Suppressor macrophage treated with lipopolysaccharide for 1 hour (primary cell): ENCODE data around the gene GNAT2.

ENCODE experiments used
- DNase-seq, 3 donors: peaks; one replicate each; pipeline ENCODE4 v3.0.0-alpha.2; 2020 to 2022

Gene GNAT2

GRCh38 chr1:109619576-109620400, at the start of gene GNAT2, which contains the start of gene AMPD2:
Gene GNAT2, minus strand, starts transcription at chr1:109619616. Its CDS starts 6,746 bp downstream, at chr1:109612870.
Gene AMPD2, plus strand, starts transcription at chr1:109619837. Its CDS starts 1,339 bp downstream, at chr1:109621176.
- DNase-seq, result peak; percentile 95 to 97 (median 97)

- DNase-seq, result no peak
Observed at GRCh38 chr1:109668123-109668775, 48.8 kb upstream of the GNAT2 start.

- peak; percentile 73 to 89 (median 75) for DNase-seq
Observed at GRCh38 chr1:109667452-109668122, 48.2 kb upstream of the GNAT2 start, which contains the start of gene GSTM2. Gene GSTM2, plus strand, starts transcription at chr1:109668057. Its CDS starts 59 bp downstream, at chr1:109668116.

GRCh38 chr1:109664671-109665070, 45.3 kb upstream of the GNAT2 start:
- no peak for DNase-seq

- DNase-seq, result no peak
Observed at GRCh38 chr1:109661391-109661790, 42.0 kb upstream of the GNAT2 start.

DNA sequence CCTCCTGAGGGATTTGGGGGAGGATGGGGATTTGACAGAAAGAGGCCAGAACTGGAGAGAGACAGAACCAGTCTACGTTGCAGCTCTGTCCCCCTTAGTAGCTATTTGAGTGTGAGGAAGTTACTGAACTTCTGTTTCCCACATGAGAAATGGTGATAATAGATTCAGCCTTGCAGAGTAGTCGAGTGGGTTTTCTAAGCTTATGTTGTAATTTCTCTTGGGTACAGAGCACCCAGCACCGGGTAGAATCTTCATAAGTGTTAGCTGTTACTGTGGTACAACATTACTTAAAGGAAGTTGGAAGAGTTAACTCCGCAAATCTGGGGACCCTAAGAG, 41.2 kb upstream of the GNAT2 start:
- peak in 1 of 3 donors; percentile 23 for DNase-seq

GRCh38 chr1:109659997-109660690, 40.7 kb upstream of the GNAT2 start:
- DNase-seq, result peak; percentile 39 to 48 (median 45)

DNA sequence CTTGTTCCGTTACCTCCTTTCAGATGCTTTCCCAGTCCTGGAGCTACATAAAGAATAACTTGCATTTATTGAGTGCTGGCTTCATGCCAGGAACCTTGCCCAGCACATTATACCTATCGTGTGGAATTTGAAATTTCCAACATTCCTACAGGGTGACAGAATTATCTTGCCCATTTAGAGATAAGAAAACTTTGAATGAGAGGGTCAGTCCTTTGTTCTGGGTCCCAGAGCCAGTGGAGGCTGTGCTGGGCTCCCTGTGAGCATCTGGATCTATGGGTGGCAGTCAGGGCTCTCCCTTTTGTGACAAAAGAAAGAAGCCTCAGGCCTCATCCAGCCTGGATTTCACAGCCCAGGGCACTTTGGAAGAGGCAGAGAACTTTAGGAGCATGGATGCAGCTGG, 39.7 kb upstream of the GNAT2 start:
- DNase-seq, result no peak

DNA sequence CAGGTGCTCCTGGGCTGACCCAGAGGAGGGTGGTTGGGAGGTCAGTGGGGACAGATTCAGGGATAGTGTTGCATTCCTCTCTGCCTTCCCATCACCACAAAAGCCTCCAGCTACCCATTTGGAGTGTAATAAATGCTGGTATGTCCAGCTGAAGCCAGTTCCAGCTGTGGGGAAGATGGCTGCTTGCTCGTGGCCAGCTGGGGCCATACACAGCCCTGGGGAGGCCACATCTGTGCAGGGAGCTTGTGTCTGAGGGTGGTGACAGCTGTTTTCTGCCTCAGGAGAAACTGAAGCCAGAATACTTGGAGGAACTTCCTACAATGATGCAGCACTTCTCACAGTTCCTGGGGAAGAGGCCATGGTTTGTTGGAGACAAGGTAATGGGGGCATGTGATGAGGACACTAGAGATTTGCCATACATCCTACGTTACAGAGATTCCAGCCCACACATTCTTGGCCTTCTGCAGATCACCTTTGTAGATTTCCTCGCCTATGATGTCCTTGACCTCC, 39.2 kb upstream of the GNAT2 start:
- peak in 1 of 3 donors; percentile 30 for DNase-seq

DNA sequence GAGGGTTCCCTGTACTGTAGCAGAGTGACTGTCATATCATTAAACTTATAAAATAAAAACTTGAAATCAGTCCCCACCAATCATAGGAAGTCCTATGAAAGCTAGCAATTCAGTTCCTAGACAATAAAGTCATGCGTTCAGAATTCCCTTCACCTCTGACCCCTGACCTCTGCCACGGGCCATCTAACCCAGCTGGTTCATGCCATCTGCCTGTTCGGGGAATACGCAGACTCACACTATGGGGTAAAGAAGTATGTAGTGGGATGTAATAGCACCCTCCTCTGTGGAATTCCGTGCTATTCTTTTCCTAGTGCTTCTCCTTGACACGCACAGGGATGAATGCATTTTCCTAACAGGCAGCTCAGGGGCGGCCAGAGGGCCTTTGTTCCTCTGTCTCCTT, 38.6 kb upstream of the GNAT2 start:
- DNase-seq, result no peak

- no peak for DNase-seq
Observed at GRCh38 chr1:109657395-109657794, 38.0 kb upstream of the GNAT2 start.

GRCh38 chr1:109655615-109656519, 36.5 kb upstream of the GNAT2 start, which contains the start of gene GSTM4:
Gene GSTM4, plus strand, starts transcription at chr1:109656099. Its CDS starts 291 bp downstream, at chr1:109656390.
- DNase-seq, result peak; percentile 68 to 90 (median 73)

DNA sequence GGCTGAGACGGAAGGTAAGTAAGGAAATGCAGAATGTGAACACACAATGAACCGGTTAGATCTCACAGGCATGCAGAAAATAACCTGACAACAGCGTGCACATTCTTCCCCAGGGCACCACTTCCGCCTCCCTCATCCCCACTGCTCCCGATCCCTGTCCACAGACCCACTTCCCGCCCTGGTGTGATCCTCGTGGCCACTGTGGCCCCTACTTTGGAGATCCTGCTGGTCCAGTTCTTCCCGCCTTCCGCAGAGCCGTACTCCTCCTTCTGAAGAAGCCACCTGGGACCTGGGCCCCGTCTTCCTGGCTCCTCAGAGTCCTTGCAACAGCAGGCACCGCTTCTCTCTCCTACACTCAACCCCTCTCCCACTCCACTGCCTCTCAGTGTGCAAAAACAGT, 35.1 kb upstream of the GNAT2 start:
- DNase-seq, result no peak

GRCh38 chr1:109653306-109653705, 33.9 kb upstream of the GNAT2 start:
- DNase-seq, result no peak

- no peak for DNase-seq
Observed at GRCh38 chr1:109652402-109652801, 33.0 kb upstream of the GNAT2 start.

- DNase-seq, result no peak
Observed at GRCh38 chr1:109650609-109651008, 31.2 kb upstream of the GNAT2 start.

GRCh38 chr1:109649491-109649914, 30.1 kb upstream of the GNAT2 start:
- peak; percentile 41 to 57 (median 55) for DNase-seq

GRCh38 chr1:109644670-109645069, 25.3 kb upstream of the GNAT2 start:
- no peak for DNase-seq

DNA sequence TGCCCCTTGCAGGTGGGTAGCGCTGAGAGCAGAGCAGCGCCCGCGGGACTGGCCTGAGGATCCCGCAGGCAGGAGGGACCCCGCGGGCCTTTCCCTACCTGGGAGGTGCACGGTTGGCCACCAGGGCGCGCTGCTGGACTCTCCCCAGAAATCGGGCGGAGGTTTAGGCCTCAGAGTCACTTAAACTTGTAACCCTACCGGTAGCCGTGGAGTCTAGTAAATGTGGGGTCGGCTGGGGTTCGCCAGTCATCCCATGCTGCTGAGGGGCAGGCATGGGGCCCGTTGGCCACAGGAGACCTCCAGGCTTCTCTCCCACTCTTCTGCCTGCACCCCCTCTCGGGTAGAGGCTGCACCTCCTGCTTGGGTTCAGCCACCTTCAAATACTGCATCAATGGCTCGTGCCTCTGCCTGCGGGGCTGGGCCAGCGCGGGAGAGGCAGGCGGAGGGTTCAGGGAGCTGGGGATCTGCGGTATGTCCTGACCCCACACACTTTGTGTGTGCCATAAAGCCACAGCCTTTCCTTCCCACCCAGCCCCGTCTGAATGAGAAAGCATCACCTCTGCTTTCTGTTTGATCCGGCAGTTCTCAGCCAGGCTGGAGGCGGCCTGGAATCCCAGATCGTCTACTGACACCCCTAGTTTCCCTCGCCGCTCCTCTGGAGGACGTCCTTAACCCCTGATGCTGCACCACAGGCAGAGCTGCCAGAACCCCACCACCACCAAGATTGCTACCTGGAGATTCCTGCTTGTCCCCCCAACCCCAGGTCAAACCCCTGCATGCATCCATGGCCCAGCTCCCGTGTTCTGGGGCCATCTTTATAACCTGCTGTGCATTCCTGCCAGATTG, 24.2 kb upstream of the GNAT2 start:
- peak; percentile 78 to 93 (median 88) for DNase-seq

- DNase-seq, result peak; percentile 72 to 83 (median 80)
Observed at GRCh38 chr1:109642626-109643025, 23.2 kb upstream of the GNAT2 start.
